HUDEP-2 (cell line): ENCODE measurements around the gene HOXA4.

Source experiments
- DNase-seq, 76 experiments: peaks; one replicate each; lab custom pipeline; 2025; ENCODE audit not compliant: unreplicated experiment in 76 of 76; lab: John Stamatoyannopoulos, UW

Gene HOXA4

GRCh38 chr7:27133409-27134231 is 3.1 kb upstream of the HOXA4 start:
- no peak for DNase-seq

GRCh38 chr7:27132978-27133377 is 2.4 kb upstream of the HOXA4 start:
- no peak for DNase-seq

GRCh38 chr7:27132214-27132613 is 1.7 kb upstream of the HOXA4 start:
- no peak for DNase-seq

- DNase-seq: no peak
Observed at GRCh38 chr7:27131390-27131819, 848 bp upstream of the HOXA4 start.

- no peak for DNase-seq
Observed at GRCh38 chr7:27129729-27130539, 623 bp downstream of the HOXA4 start.

GRCh38 chr7:27128776-27129728 is 1.5 kb downstream of the HOXA4 start:
- no peak for DNase-seq

- no peak for DNase-seq
Observed at GRCh38 chr7:27128034-27128433, 2.5 kb downstream of the HOXA4 start.

- DNase-seq: no peak
Observed at GRCh38 chr7:27126596-27127327, 3.8 kb downstream of the HOXA4 start.

- no peak for DNase-seq
Observed at GRCh38 chr7:27125986-27126394, 4.6 kb downstream of the HOXA4 start.

- DNase-seq: no peak
Observed at GRCh38 chr7:27124902-27125689, 5.5 kb downstream of the HOXA4 start.

- no peak for DNase-seq
Observed at GRCh38 chr7:27124096-27124901, 6.3 kb downstream of the HOXA4 start.

- DNase-seq: no peak
Observed at GRCh38 chr7:27123477-27124053, 7.0 kb downstream of the HOXA4 start.

GRCh38 chr7:27123007-27123476 is 7.5 kb downstream of the HOXA4 start:
- DNase-seq: no peak

GRCh38 chr7:27122077-27122910 is 8.3 kb downstream of the HOXA4 start:
- no peak for DNase-seq

- no peak for DNase-seq
Observed at GRCh38 chr7:27121684-27122076, 8.9 kb downstream of the HOXA4 start.

- no peak for DNase-seq
Observed at GRCh38 chr7:27119412-27119911, 11.1 kb downstream of the HOXA4 start.

- DNase-seq: no peak
Observed at GRCh38 chr7:27118580-27118979, 12.0 kb downstream of the HOXA4 start.
